ENCODE data around the gene CCDC117.

The CCDC117 gene

GRCh38 chr22:28769394-28770085, 3.0 kb upstream of the CCDC117 start:
- no peak for DNase-seq (ENCODE audit: low spot score)

DNA sequence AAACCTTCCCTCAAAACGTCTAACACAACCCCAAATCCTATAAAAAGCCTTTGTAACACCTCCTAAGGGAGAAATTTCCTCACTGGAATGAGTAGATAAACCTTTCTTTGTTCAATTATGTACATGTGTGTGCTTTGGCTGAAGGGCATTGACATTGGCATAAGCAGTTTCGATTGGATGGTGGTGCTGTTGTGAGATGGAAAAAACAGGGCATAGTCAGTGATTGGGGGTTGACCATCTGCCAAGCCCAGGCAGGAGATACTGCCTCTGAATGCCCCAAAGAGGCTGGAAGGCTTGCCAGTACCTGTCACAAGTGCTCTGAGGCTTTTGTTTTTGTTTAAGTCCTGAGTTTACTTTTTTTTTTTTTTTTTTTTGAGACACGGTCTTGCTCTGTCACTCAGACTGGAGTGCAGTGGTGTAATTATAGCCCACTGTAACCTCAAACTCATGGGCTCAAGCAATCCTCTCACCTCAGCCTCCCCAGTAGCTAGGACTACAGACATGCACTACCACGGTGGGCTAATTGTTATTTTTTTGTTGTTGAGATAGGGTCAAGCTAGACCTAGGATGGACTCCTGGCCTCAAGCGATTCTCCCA, 1.2 kb upstream of the CCDC117 start:
- no peak for DNase-seq (ENCODE audit: low spot score)

DNA sequence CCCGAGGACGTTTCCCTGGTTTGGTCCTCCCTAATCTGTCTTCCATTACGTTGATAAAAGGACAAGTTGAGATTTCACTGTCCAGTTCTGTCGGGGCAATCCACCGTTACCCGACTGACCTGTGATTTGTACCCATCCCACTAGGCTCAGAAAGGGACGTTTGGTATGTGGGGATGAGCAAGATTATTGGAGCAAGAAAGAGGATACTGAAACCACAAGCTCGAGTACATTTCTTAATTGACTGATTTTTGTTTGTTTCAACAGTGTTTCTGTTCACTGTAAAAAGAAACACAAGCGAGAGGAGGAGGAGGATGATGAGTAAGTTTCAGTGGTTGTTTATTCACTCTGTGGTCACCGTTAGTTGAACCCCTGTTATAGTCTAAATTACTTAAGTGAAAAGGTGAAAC, 969 bp downstream of the CCDC117 start:
- peak; percentile 63 for DNase-seq (ENCODE audit: low spot score)

- no peak for DNase-seq (ENCODE audit: low spot score)
Measured at GRCh38 chr22:28774378-28774777, 1.9 kb downstream of the CCDC117 start.

DNA sequence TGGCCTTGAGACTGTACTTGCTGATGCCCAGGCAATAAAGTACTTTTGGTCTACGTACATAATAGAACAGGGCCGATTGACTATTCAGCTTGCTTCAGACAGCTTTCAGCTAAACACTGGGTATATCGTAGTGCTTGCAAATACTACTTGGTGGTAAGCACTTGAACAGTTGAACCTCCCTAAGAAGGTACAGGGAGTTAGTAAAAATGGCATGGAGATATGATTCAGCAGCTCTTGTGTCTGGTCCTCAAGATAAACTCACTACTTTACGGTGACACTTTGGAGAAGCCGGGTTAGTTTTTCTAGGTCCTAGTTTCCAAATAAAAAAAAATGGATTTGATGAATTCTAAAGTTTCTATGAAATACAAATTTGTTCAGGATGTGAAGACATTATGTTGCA, 7.3 kb downstream of the CCDC117 start:
- no peak for DNase-seq (ENCODE audit: low spot score)

DNA sequence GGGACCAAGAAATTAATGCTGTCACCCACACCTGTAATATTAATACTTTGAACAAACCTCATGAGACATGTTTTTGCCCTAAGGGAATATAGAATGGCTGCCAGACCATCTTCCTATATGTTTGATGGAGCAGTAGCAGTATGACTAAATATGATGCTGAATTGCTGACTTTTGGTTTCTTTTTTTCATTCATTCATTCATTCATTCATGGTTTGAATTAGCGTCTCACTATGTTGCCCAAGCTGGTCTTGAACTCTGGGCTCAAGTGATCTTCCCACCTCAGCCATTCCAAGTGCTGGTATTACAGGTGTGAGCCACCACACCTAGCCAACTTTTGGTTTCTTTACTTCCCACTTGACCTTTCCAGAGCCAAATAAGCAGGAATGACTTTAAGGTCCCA, 7.8 kb downstream of the CCDC117 start:
- DNase-seq (ENCODE audit: low spot score), result no peak

- DNase-seq (ENCODE audit: low spot score), result no peak
Measured at GRCh38 chr22:28783786-28784671, 11.5 kb downstream of the CCDC117 start.

- DNase-seq (ENCODE audit: low spot score), result no peak
Measured at GRCh38 chr22:28788601-28789000, 16.1 kb downstream of the CCDC117 start.

GRCh38 chr22:28791124-28791523, 18.6 kb downstream of the CCDC117 start:
- no peak for DNase-seq (ENCODE audit: low spot score)

GRCh38 chr22:28791841-28792490, 19.5 kb downstream of the CCDC117 start:
- DNase-seq (ENCODE audit: low spot score), result no peak

GRCh38 chr22:28792491-28793383, 20.2 kb downstream of the CCDC117 start:
- no peak for DNase-seq (ENCODE audit: low spot score)

- no peak for DNase-seq (ENCODE audit: low spot score)
Measured at GRCh38 chr22:28793976-28794584, 21.6 kb downstream of the CCDC117 start.

GRCh38 chr22:28795071-28795693, 22.7 kb downstream of the CCDC117 start:
- DNase-seq (ENCODE audit: low spot score), result no peak

DNA sequence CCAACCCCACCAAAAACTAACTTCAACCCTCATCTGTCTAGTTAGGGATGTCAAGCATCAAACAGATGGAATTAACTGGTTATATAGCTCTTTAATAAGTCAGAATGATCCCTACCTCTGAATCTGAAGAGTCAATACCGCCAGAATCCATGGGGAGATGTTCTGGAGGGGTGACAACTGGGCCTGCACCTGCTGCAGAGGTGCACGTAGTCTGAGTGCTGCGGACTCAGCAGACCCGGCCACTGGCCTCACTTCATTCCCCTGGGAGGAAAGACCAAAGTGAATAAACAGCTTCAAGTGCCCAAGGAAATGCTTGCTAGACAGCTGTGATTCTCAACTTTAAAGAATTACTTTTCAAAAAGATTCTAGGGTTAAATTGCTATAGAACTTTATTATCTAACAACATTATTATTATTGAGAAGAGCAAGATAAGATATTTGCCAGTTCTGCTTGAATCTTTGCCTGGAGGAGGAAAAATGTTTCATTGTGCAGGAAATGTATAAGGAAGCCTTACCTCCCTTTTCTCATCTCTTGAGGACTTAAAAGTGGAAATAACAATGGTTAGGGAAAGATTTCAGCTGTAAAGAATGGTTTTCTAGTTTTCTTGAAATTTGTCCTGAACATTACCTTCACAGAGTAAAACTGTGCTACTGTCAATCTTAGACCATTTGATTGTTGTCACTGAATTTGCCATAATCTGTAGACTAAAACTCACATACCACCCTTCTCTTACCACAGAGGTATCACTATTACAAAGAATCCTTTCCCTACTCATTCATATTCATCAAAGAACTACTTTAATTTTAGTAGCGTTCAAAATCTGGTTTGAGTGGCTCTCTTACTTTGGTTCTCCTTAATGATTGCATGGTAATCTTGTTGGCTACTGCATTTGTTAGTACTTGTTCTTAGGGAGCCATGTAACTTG, 23.7 kb downstream of the CCDC117 start:
- DNase-seq (ENCODE audit: low spot score), result no peak

DNA sequence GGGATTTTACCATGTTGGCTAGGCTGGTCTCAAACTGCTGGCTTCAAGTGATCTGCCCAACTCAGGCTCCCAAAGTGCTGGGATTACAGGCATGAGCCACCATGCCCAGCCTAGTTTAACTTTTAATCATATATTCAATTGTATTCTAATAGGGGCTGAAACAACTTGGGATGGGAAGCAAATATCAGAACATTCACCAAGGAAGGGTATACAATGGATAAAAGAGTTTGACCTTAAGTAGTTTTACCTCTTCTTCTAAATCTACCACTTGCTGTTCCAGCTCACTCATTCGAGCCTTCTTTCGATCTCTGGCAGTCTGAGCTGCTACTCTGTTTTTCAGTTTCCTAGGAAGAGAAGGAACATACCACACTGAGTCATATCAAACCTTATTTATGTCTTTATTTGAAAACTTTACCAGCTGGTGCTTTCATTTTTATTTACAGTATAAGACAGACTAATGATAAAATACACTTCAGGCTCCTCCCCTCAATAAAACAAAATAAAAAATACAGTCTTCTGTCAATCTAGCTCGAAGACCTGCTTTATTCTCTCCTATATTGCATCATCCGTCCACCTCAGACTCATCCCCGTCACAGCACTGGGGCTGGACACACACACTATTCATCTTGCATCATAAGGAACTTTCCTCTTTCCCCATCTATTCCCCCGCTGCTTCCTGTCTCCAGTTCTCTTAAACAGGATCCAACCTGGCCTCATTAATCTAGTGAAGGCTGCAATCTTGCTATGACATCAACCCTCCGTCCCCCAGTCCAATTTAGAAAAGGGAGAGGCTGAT, 26.5 kb downstream of the CCDC117 start:
- peak; percentile 86 for DNase-seq (ENCODE audit: low spot score)

- peak; percentile 86 for DNase-seq (ENCODE audit: low spot score)
Measured at GRCh38 chr22:28799606-28800307, 27.3 kb downstream of the CCDC117 start.

DNA sequence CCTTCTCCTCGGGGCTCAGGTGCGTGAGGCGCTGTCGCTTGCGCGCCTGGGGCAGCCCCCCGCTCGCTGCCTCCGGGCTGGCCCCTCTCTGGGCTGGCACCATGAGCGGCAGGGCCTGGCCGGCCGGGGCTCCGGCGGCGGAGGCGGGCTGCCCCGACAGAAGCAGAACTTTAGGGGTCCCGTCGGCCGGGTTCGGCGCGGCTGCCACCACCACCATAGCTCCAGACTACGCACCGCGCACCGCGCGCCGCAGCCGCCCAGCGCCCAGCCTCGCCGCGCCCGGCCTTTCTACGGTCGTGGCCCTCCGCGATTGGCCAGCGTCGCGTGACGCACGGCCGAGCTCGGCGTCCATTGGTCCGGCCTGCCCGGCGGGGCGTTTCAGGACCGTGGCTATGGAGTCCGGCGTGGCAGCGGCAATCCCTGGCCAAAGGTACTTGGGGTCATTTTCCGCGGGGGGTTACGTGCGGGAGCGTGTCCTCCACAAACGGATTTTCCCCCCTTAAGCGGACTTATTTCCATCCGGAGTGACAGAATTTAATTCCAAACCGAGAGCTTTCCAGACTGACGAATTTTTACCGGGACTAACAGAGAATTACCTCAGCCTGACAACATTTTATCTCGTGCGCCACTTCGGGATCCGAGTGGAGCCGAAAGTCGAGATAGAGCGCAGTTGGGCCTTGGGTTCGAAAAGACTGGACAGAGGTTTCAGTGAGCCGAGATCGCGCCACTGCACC, 28.0 kb downstream of the CCDC117 start, which contains the start of gene XBP1:
Gene XBP1, minus strand, starts transcription at position 262 of the 734 bp plus-strand sequence.
- DNase-seq (ENCODE audit: low spot score), result peak; percentile 99
